HG02623 (cell line): ENCODE measurements around the gene PTMA.

ENCODE experiments used
- ATAC-seq: cut with Tn5 transposase; IDR thresholded peaks from one replicate; pipeline ENCODE4 v1.9.1; 2021; ENCODE audit warnings: moderate library complexity; ENCODE audit not compliant: unreplicated experiment

Gene PTMA

DNA sequence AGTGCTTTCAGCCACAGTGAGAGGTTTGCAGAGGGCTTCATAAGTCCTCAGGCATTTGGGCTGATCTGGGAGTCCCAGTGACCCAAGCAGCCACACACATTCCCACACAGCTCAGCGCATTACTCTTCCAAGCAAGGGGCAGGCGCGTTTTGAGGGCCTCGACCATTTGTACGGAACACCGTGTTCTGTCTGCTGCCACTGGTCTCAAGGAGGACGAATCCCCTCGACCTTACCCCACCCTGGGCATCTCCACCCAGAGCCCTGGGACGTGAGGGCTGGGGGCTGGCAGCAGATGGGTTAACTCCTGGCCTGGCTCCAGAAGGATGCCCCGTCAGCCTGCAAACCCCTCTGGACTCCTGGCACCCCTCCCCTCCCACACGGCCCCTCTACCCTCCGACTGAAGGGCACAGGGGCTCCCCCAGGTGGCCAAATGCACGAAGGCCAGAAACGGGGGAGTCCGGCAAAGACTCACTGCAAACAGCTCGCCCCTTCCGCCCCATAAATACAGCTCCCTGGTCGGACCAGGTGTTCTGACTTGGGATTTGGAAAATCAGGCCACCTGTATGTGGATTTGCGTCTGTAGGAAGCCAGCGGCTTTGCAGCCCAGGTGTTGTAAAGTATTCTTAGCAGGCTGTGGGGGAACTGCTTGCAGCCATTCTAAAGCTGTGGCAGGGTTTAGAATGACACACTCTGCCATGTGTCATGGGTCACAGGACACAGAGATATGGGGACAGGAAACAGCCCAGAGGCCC, 33.6 kb upstream of the PTMA start:
- no peak for ATAC-seq

DNA sequence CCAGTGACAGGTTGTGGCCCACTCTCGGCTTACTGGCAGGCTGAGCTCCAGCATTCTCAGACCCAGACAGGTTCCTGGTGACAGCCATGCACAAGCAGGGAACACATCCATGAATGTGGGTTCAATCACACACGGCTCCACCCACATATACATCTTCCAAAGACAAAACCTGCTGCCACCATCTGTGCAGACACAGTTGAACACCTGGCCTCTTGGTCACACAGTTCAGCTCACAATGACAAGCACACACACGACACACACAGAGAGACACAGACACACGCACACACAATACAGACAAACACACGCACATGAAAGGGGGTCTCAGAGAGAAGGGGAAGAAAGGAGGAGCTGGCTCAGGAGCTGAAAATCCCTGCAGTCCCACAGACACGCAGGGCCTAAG, 32.1 kb upstream of the PTMA start:
- ATAC-seq: no peak

DNA sequence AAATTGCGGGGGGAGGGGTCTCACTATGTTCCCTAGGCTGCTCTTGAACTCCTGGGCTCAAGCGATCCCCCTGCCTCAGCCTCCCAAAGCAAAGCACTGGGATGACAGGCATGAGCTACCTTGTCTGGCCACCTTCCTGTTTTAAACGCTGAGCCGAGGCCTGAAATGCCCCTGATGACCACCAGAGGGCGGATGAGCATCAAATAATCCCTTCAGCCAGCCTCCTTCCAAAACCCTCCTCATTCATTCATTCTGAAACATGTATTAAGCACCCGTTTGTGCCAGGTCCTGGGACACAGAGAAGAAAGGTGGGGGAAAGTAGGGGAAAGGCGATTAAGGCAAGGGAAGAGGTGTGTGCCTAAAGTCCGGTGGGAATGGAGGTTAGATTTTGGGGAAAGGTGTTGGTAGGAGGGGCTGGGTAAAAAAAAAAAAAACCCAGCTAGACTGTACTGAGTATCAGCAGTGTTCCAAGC, 30.7 kb upstream of the PTMA start:
- ATAC-seq: no peak

DNA sequence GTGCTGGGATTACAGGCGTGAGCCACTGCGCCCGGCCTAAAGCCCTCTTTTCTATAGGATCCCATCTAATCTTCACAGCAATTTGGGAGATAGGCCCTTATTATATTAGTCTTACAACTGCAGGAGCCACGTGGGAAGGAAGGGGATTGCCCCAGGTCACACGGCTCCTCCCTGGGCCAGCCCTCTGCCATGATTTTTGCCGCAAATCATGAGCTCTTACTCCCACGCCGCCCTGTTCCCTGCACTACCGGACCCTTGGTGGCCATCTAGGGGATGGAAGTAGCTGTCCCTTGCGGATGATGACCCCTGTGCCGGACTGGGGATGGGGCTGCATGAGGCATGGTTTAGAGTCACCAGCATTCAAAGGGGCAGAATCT, 28.4 kb upstream of the PTMA start:
- ATAC-seq: no peak

DNA sequence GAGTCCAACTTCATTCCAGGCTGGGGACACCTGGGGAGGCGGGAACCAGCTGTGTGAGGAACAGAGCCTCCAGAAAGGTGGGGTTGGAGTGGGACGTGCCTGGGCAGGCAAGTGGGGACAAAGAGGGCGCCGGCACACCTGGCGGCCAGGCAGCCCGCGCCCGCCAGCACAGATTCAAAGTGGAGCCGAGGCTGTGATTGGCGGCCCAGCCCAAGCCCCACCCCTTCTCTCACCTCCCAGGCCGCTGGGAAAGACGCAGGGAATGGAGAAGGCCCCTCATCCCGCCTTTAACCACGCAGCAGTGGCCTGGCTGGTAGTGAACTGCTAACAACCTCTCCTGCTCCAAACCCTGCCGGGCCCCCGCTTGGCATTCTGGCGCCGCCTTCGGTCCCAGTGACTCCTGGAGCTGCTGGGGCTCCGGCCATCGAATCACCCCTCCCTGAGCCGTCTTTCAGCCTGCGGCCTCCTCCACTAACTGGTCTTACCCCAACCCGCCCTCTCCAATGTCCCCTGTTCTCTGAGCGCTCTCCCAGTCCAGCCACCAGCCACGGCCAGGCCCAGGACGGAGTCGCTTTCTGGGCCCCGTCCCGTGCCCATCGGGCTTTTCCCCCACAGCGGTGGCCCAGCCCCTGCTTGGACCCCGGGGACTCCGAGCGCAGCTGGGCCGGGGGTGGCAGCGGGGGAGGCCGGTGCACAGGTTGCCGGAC, 27.9 kb upstream of the PTMA start:
- ATAC-seq: no peak

DNA sequence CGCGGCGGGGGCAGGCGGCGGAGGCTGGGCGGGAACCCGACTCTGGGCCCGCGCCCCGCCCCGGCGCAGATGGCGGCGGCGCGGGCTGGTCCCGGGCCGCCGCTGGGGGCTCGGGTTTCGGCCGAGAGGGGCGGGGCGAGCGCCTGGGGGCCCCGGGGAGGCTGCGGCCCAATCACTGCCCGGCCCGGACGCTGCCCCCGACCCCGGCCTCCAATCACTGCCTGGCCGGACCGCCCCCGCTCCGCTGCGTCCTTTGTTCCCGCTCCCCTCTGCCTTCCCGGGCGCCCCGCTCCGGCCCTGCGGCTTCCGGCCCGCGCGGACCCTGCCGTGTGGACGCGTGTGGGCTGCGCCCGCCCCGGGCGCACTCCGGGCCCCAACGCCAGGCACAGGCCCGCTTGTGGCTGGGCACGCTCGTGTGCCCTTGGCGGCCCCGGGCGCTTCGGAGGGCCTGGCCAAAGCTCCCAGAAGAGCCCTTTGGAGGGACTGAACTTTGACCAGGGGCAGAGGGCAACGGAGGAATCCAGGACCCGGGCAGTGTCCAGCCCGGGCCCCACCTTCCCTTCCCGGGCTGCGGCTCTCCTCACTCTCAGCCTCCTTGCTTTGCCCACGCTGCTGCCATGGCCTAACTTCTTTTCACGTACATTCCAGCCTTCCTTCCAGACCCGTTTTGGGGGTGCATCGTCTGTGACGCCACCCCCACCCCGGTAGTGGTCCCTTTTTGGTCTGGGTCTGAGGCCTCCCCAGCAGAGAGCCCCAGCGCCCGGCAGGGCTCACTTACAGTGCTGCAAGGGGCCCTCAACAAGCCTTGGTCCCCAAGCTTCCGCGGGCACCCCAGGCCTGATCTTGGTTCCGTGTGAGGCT, 27.1 kb upstream of the PTMA start:
- peak; percentile 68 for ATAC-seq

DNA sequence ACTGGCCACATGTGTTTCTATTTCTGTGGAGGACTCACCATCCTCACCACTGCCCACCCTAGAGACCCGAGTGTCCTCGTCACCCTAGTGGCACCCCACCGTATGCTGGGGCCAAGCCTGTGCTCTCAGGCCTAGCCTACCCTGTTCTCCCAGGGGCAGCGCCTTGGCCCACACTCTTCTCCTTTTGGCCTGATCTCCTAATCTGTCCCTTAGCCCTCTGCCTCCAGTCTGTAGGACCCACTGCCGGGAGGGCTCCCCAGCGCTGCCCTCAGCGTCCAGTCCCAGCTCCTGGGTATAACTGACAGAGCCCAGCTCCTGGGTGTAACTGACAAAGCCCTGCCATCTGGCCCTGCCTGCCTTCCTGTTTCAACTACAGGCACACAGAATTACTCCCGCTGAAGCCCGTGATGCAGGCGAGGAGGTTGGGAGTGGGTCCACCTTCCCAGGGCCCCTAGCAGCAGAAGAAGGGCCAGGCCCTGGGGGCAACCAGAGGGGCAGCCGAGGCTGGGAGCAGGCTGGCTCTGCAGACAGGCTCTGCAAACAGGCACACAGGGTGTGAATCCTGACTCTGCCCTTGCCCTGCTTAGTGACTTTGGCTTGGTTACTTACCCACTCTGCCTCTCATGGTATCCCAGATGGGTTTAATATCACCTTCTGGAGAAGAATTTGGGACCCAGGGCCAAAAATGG, 25.6 kb upstream of the PTMA start:
- no peak for ATAC-seq

DNA sequence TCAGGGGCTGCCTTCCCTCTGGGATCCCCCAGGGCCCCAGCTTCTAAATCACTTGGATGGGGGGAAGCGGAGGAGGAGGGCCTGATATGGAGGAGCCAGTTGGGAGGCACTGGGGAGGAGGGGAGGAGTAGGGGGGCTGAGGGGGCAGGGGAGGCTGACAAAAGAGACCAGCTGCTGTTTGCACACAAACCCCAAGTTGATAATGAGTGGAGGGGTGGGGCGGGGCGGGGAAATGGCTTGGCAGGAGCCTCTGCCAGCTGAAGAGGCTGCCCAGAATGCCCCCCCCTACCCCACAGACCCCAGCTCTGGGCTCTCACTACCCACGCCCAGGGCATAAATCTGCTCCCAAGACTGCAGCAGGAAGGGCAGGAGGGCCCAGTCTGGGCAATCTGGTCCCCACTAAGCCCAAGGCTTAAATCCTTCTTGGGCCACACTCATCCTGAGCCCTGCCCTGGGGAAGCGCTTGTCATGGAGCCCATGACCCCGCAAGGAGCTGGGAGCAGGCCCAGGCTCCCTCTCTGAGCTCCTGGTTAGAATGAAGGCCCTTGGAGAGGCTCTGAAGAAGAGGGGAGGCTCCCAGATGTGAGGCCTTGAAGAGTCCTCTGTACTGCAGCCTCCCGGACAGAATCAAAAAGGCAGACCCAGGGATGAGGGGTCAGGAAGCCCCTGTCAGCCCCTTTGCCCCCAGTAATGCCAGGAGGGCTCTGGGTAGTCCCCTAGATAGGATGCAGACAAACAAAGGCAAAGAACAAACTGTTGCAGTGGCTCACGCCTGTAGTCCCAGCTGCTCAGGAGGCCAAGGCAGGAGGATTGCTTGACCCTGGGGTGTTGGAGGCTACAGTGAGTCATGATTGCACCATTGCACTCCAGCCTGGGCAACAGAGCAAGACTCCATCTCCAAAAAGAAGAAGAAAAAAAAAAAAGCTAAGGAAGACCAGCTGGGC, 24.8 kb upstream of the PTMA start:
- ATAC-seq: no peak

DNA sequence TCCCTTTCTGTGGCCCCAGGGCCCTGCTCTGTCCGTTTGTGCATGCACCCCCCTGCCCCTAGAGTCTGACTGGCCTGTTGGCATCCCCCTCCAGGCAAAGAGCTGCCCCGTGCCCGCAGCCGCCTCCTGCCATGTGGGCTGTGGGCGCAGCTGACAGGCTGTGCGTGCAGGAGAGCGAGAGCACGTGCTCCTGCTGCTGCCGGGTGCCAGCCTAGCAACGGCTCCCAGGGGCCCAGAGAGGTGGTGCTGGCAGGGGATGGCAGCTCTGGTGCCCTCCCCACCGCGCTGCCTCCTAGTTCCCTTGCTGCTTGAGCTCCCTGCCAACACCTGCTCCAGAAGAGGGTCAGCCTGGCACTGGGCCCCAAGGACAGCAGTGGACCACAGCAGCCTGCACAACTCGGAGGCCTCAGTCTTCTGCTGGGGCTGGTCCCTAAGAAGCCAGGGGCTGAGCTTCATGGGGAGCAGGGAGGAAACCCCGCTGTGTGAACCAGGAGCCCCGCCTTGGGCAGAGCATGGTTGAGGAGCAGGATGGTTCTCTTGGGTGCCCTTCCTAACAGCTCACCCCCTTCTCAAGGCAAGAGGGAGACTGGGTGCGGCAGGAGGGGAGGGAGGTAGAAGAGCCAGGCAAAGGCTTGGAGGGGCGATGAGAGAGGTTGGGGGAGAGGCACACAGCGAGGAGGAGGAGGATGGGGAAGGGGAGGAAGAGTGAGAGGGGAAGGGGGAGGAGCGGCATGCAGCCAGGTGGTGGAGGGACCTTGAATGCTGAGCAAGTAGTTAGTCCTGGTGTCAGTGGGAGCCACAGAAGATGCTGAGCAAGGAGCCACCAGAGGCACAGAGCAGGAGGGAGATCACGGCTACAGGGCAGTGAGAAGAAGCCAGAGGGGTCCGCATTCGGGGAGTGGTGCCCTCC, 23.8 kb upstream of the PTMA start:
- no peak for ATAC-seq

DNA sequence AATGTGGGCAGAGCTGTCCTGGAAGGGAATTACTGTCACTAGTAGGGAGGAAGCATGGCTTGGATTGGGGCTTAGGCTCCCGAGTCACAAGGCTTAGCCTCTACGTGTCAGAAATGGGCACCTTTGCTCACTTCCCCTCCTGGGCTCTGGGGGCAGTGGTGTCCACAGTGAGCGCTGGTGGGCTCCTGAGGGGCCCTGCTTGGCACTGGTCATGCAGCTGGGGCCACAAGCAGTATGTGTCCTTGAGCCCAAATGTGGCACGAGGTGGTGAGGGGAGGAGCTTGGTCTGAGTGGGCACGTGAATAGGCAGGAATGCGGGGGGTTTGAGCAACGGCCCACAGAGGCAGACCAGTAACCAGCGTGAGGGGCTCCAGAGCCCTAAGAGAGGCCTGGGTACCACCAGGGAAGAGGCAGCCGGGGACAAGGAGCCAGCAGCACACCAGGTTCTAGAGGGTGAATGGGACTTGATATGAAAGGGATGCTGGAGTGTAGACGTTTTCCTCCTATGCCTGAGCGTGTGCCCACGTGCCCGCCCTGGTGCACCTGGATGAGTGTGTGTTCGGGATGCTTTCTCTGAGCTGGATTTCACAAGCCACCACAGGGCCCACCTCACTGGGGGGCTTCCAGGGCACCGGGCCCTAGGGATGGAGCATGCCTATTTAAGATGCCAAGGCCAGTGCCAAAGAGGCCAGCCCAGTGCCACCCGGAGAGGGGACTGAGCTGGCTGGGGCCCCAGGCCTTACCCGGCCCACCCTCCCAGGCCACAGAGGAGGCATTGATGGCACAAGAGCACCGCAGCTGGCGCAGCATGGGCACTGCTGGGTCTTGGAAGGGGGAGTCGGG, 22.8 kb upstream of the PTMA start:
- ATAC-seq: no peak

DNA sequence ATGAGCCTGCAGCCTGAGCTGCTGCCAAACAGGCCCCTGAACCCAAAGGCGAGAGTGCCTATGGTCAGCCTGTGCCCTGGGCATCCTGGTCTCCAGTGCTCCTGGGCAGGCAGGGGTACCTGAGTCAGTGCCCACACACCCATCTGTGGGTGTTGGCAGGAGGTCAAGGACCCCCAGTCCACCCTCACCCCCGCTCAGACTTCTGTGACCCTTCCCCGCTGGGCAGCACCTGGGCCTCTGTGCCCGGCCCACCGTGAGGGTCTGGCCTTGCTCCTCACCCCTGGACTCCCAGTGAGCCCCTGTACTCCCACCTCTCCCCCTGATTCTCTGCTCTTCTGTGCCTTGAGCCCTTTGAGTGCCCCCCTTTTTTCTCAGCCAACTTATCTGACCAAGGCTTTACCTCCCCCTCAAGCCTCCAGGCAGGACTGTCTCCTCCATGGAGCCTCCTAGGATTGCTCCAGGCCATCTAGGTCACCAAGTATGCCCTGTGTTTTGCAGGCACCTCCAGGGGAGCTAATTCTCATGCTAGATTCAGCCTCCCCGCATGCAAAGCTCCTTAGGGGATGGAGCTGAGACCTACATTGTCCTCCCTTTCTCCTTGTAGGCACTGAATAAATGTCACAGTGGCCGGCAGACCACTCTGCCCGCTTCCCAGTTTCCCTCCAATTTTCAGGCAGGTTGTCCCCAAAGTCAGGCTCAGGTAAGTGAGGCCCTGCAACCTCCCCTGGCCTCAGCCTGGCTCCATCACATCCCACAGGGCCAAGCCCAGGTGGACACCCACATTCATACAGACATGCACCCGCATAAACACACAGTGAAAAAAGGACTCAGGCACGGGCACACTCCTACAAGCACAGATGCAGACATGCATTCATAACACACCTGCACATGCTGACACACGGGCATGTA, 21.9 kb upstream of the PTMA start:
- ATAC-seq: no peak

DNA sequence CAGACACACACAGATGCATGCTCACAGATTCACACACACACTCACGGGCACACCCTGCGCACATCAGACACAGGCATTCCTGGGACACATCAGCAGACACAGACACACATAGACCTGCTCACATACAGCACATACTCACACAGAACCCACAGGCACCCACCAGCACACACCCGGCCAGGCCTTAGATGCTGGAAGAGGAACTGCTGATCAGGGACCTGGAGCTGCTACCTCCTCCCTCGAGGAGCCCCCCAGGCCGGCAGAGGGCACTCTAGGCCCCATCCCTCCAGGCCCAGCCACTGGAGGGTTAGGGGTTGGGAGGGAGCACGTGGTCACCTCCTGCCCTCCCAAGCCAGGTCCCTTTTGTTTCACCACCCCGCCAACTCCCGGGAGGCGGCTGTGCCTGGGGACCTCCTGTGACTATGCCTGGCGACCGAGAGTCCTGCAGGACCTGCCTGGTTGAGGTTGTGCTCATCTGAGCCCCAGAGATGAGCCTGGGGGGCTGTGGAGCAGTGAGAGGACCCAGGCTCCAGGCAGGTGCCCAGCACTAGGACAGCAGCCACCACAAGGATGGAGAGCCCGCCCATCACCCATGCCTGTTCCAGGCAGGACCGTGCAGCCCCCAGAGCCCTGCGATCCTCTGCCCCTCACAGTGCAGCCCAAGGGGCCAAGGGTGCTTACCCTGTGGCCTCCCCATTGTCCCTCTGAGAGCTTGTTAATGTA, 21.0 kb upstream of the PTMA start:
- ATAC-seq: peak; percentile 66

DNA sequence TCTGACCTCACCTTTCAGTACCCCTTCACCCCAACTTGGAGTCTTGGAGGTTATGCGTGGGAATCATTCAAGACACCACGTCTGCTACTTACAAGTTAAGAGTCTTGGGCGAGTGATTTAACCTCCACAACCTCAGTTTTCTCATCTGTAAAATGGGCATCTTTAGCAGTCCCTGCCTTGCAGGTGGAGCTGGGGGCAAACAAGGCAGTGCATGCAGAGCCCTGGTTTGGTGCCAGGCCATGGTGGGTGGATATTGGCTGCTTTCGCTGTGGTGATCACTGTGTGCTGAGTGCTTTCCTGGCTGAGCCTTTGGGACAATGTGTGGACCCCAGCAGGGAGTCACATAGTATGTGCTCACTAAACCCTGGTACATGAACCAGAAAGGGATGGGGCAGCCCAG, 20.4 kb upstream of the PTMA start:
- ATAC-seq: no peak

DNA sequence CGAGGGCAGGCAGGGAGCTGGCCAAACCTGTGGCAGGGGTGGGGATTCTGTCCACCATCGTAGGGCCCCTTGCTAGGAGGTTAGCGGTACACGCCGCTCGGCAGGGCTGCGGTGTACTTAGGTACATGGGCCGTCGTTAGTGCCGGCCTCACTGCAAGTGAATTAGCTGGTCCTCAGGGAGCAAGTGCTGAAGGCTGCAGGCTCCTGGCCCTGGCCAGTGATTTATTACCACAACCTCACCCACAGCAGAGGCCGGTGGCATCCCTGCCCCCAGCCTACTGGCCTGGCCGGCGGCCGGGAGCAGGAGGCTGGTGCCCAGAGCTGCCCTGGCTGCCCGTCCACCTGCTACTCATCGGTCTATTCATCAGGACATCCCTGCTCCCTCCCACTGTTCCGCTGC, 19.6 kb upstream of the PTMA start:
- no peak for ATAC-seq

DNA sequence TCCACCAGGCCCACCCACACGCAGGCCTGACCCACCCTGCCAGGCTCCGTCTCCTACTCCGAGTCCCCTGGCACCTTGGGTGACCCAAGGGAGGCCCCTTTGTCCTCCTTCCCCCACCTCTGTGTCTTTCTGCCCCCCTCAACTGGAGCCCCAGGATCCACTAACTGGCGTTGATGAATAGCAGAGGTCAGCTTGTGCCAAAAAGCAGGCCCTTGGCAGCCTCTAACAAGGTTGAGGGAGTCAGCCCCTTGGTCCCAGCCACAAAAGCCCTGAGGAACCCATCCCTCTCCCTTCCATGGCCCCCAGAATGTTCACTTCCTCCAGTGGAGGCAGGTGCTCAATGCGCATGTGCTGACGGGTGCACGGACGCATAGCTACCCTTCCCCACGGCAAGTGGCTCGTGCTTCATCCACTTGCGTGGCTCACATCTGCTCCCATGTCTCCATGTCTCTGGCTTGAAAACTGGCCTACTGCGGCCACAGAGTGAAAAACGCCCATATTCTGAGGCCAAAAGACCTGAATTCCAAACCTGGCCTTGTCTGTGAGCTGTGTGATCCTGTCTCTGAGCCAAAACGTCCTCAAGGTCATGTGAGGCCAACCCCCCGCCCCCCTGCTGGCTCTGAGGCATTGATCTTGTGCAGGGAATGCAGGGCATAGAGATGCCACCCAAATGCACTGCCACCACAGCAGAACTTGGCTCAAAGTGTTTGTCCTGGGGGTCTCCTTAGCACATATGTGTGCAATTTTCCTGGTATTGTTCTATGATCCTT, 19.0 kb upstream of the PTMA start:
- no peak for ATAC-seq
